HepG2 (cell line): ENCODE results near the gene PCSK7. TPM values are rescaled to one million over a fixed set of nuclear protein-coding genes. Genes with fewer than 3 reads are reported as not detected.

ENCODE experiments used
- ATAC-seq: fragments of 200-7000 bp; cut with Tn5 transposase; 3 replicates; pipeline ENCODE4 v1.9.1; 2020; ENCODE audit warnings: mild to moderate bottlenecking, moderate library complexity
- BruUV-seq: library from RNA; stranded (reverse); fragments of 400-500 nt; replicated peaks from 2 replicates; lab custom pipeline; 2021; lab: Mats Ljungman, UMichigan
- CTCF ChIA-PET: fragments of 300-600 bp; formaldehyde crosslinking; extraction: SDS; loops from one replicate; lab custom pipeline; 2021; ENCODE audit warnings: low total read pairs, inconsistent platforms, low intra/inter-chr PET ratio; lab: Yijun Ruan, JAX
- POLR2A ChIA-PET: fragments of 350-600 bp; sonication (Branson Sonifier 250); formaldehyde crosslinking; loops from one replicate; lab custom pipeline; 2020; ENCODE audit warnings: antibody characterized with exemption, inconsistent platforms; lab: Yijun Ruan, JAX
- DNase-seq: peaks from one replicate; pipeline ENCODE4 v3.0.0-alpha.2; 2015; ENCODE audit warnings: low spot score
- FAIRE-seq: peaks from 3 replicates; lab custom pipeline; 2011; peaks lifted over from hg19 to GRCh38; lab: Jason Lieb, UNC
- H2AFZ ChIP-seq: one replicate; pipeline ENCODE4 v1.6.1; 2011; ENCODE audit warnings: low read length, inconsistent platforms
- H3K27ac ChIP-seq: fragments of 300-600 bp; 3 replicates; pipeline ENCODE4 v1.8.0; 2011; ENCODE audit warnings: mixed run types, mild to moderate bottlenecking, mixed read lengths, low read length, inconsistent platforms; ENCODE audit not compliant: insufficient read depth; ENCODE audit errors: extremely low read length
- H3K27me3 ChIP-seq, 2 experiments: fragments of 200-600 bp in 1 of 2; 2 replicates in 1 of 2; 3 replicates in 1 of 2; pipeline versions ENCODE4 v1.6.0 to v1.8.0; 2011; ENCODE audit warnings: low read length in 2 of 2, mild to moderate bottlenecking in 2 of 2, moderate library complexity in 2 of 2, inconsistent platforms in 1 of 2; ENCODE audit not compliant: insufficient read depth in 2 of 2, control insufficient read depth in 1 of 2
- H3K36me3 ChIP-seq, 2 experiments: fragments of 200-600 bp in 1 of 2; replicated peaks in 1 of 2; 2 replicates in 1 of 2; 3 replicates in 1 of 2; pipeline versions ENCODE4 v1.5.1 to v1.8.0; 2011; ENCODE audit warnings: low read length in 2 of 2, inconsistent platforms in 1 of 2; ENCODE audit not compliant: insufficient read depth in 2 of 2, control insufficient read depth in 1 of 2
- H3K4me1 ChIP-seq: 2 replicates; pipeline ENCODE4 v1.5.1; 2012; ENCODE audit warnings: low read length, inconsistent platforms; ENCODE audit not compliant: insufficient read depth
- H3K4me2 ChIP-seq: 2 replicates; pipeline ENCODE4 v1.6.0; 2011; ENCODE audit warnings: low read depth, low read length, inconsistent platforms
- H3K4me3 ChIP-seq, 3 experiments: fragments of 200-600 bp in 1 of 3; sonication (generic), shearing (Covaris generic) in 1 of 3; replicated peaks in 1 of 3; 2 replicates each; pipeline ENCODE4 v1.5.1; 2011 to 2016; ENCODE audit warnings: low read length in 3 of 3, inconsistent platforms in 2 of 3, low read depth in 2 of 3, mild to moderate bottlenecking in 2 of 3, control low read depth in 1 of 3, mixed read lengths in 1 of 3; ENCODE audit not compliant: insufficient read depth in 1 of 3
- H3K79me2 ChIP-seq: one replicate; pipeline ENCODE4 v1.6.1; 2011; ENCODE audit warnings: low read length, inconsistent platforms; ENCODE audit not compliant: insufficient read depth
- H3K9ac ChIP-seq: 2 replicates; pipeline ENCODE4 v1.6.0; 2011; ENCODE audit warnings: mild to moderate bottlenecking, low read depth, low read length, inconsistent platforms; ENCODE audit not compliant: insufficient read depth
- H3K9me3 ChIP-seq: 2 replicates; pipeline ENCODE4 v1.5.1; 2012; ENCODE audit warnings: mild to moderate bottlenecking, low read length
- H4K20me1 ChIP-seq: 2 replicates; pipeline ENCODE4 v1.6.0; 2011; ENCODE audit warnings: inconsistent platforms, mild to moderate bottlenecking, low read length, moderate library complexity; ENCODE audit not compliant: insufficient read depth
- BORCS8-MEF2B ChIP-seq: sonication (generic); formaldehyde crosslinking; IDR thresholded peaks from 2 replicates; pipeline ENCODE4 v1.8.0; 2022; ENCODE audit warnings: mild to moderate bottlenecking, missing genetic modification reagents
- EEA1 ChIP-seq: sonication (generic); formaldehyde crosslinking; IDR thresholded peaks from 2 replicates; pipeline ENCODE4 v1.5.1; 2020; ENCODE audit warnings: mild to moderate bottlenecking, missing genetic modification reagents, borderline replicate concordance
- JDP2 ChIP-seq: sonication (generic); formaldehyde crosslinking; IDR thresholded peaks from 2 replicates; pipeline ENCODE4 v1.8.1; 2022; ENCODE audit warnings: missing genetic modification reagents, borderline replicate concordance
- RXRA ChIP-seq: sonication (generic); formaldehyde crosslinking; IDR thresholded peaks from 2 replicates; pipeline ENCODE4 v1.5.1; 2020; ENCODE audit warnings: missing genetic modification reagents
- SAFB2 ChIP-seq: sonication (generic); formaldehyde crosslinking; IDR thresholded peaks from 2 replicates; pipeline ENCODE4 v1.5.1; 2020; ENCODE audit warnings: missing genetic modification reagents, low read depth, mild to moderate bottlenecking, borderline replicate concordance
- SP4 ChIP-seq: sonication (generic); formaldehyde crosslinking; IDR thresholded peaks from 2 replicates; pipeline ENCODE4 v1.8.1; 2023; ENCODE audit warnings: mild to moderate bottlenecking, missing genetic modification reagents
- ZFYVE20 ChIP-seq: sonication (generic); formaldehyde crosslinking; IDR thresholded peaks from 2 replicates; pipeline ENCODE4 v1.8.0; 2023; ENCODE audit warnings: low read depth, mild to moderate bottlenecking, moderate library complexity, missing genetic modification reagents, borderline replicate concordance
- ZNF83 ChIP-seq: sonication (generic); formaldehyde crosslinking; IDR thresholded peaks from 2 replicates; pipeline ENCODE4 v1.4.0; 2020; ENCODE audit warnings: missing genetic modification reagents, mild to moderate bottlenecking, borderline replicate concordance
- WGBS: methylation state at CpG from one replicate; pipeline ENCODE4 v1.1.6; 2017; ENCODE audit warnings: low lambda C conversion rate; 5-methylcytosine and 5-hydroxymethylcytosine counted together
- in situ Hi-C: cut with HindIII; loops from 2 replicates; pipeline ENCODE4 v1.10.0; 2017; ENCODE audit warnings: low pct_unique_long_range_greater_than_20kb; ENCODE audit not compliant: extremely low pct_ligation_motif_present
- intact Hi-C: fragments of 100-400 bp; cut with micrococcal nuclease; formaldehyde crosslinking; loops from one replicate; pipeline ENCODE4 v1.10.0; 2022; ENCODE audit not compliant: unreplicated experiment
- polyA plus RNA-seq, 8 experiments: library from polyadenylated mRNA; depleted of rRNA in 3 of 8; stranded (reverse) in 7 of 8; unstranded in 1 of 8; fragments of >200 nt; fragmentation: Illumina TruSeq in 4 of 8; extraction: Trizol in 4 of 8; gene quantifications; 2 replicates each; pipeline versions ENCODE4 v1.2.1 to v1.2.3, GENCODE V29; 2011 to 2016; ENCODE audit warnings: low read depth in 4 of 8, missing spikeins in 1 of 8, mixed read lengths in 1 of 8; ENCODE audit not compliant: insufficient read depth in 1 of 8
- total RNA-seq, 5 experiments: library from RNA; depleted of rRNA; stranded (reverse); fragments of >200 nt; fragmentation: Illumina TruSeq; extraction: Trizol; gene quantifications; 2 replicates each; pipeline ENCODE4 v1.2.3, GENCODE V29; 2016; ENCODE audit warnings: low read depth in 1 of 5
- TF ChIP-seq, protein P1 (sequence below): sonication (generic); formaldehyde crosslinking; IDR thresholded peaks from 2 replicates; pipeline ENCODE4 v1.8.0; 2022; ENCODE audit warnings: mild to moderate bottlenecking, missing genetic modification reagents

The PCSK7 gene
- total and polyA plus RNA-seq, 2 of the 13 experiments (the other 11 are each of a cell fraction or from before 2014, with no cell fraction given), result 13.4 to 13.8 TPM

DNA sequence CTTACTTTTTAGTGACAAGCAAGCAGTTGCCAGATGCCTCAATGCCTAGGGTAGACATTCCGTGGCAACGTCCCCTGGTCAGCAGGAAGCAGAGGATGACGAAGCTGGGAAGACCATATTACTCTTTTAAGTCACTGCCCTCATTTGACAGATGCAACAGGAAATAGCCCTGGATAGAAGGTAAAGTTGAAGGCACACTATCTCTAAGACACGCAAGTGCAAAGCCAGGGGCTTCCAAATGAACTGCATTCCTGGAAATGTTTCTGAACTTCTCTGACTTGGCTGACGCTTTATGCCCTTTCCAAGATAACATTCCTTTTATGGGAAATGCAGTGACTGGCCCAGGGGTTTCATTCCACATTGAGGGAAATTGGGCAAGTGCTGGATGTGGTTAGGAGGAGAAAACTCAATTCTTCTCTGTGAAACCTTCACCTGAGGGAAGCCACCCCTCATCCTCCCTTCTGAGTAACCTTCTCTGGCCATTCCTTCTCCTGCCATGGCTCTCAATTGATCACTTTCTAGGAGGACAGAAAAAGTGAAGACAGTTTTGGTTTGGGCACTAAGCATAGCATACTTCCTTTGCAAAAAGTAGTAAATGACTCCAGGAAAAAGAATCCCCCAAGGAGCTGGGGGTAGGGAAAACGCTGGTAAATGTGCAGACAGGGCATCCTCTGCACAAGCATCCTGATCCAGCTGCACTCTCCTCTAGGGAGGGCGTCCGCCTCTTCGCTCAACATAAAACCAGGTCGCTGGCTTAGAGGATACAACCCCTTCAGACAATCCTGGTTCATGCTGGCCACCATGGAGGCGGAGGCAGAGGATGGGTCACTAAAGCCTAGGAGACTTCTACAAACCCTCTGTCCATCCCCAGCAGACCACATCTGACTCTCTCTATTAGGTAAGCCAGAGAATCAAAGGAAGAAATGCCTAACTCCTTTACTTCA is 14.5 kb downstream of the PCSK7 start:
- no peaks in the 10 kb centered on the region for H4K20me1 ChIP-seq
- H3K4me1 ChIP-seq, result peaks cover 9% of the 10 kb centered on the region; the same call in 1 of the 2 replicates
- in situ Hi-C loops, result no loop called here
- BruUV-seq, result no TSS peak
- H3K4me3 ChIP-seq, result no peak overlapping the region
- WGBS, result 84% methylated on average over 11 of the region's 11 CpGs
- no peaks in the 10 kb centered on the region for H3K9me3 ChIP-seq
- peaks cover 0 to 20% of the 10 kb centered on the region in 2 experiments; a peak in 2 of 5 replicates for H3K36me3 ChIP-seq
- DNase-seq (no peak), FAIRE-seq (no peak), ATAC-seq (no peak)
- no peak for TF ChIP-seq ZFYVE20 (CRISPR knock-in tag)
- TF ChIP-seq ZNF83 (CRISPR knock-in tag), result no peak
- no peak for TF ChIP-seq EEA1 (CRISPR knock-in tag)
- TF ChIP-seq BORCS8-MEF2B (CRISPR knock-in tag), result no peak
- TF ChIP-seq, protein P1, sequence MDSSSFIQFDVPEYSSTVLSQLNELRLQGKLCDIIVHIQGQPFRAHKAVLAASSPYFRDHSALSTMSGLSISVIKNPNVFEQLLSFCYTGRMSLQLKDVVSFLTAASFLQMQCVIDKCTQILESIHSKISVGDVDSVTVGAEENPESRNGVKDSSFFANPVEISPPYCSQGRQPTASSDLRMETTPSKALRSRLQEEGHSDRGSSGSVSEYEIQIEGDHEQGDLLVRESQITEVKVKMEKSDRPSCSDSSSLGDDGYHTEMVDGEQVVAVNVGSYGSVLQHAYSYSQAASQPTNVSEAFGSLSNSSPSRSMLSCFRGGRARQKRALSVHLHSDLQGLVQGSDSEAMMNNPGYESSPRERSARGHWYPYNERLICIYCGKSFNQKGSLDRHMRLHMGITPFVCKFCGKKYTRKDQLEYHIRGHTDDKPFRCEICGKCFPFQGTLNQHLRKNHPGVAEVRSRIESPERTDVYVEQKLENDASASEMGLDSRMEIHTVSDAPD, result no peak
- TF ChIP-seq SP4 (CRISPR knock-in tag), result no peak
- no peak for TF ChIP-seq SAFB2
- TF ChIP-seq RXRA (CRISPR knock-in tag), result no peak
- no peak for TF ChIP-seq JDP2 (CRISPR knock-in tag)
- H3K27ac ChIP-seq, result no peak overlapping the region
- no peak overlapping the region for H2AFZ ChIP-seq
- intact Hi-C loops, result no loop called here
- no peak overlapping the region for H3K4me2 ChIP-seq
- no peak overlapping the region for H3K9ac ChIP-seq
- H3K79me2 ChIP-seq, result no peaks in the 10 kb centered on the region
- H3K27me3 ChIP-seq, result no peaks in the 10 kb centered on the region
- ChIA-PET POLR2A (no interaction called here), CTCF (no interaction called here)
